Skeletal muscle satellite cell (primary cell): Measurements from ENCODE around the gene PLK5.
"Not testable (repeated sequence)": the region's sequence is repeated elsewhere in the genome, so short reads cannot be mapped to it uniquely, and the experiment has no call there.

Experiments used
- H3K27me3 ChIP-seq: 2 replicates; pipeline ENCODE4 v1.7.0; 2013; ENCODE audit warnings: low read length; ENCODE audit not compliant: control insufficient read depth, insufficient read depth
- H3K36me3 ChIP-seq: 2 replicates; pipeline ENCODE4 v1.7.0; 2013; ENCODE audit warnings: mild to moderate bottlenecking, control low read depth, low read length; ENCODE audit not compliant: insufficient read depth
- H3K4me1 ChIP-seq: 2 replicates; pipeline ENCODE4 v1.7.0; 2013; ENCODE audit warnings: low read length; ENCODE audit not compliant: control insufficient read depth, insufficient read depth
- H3K4me2 ChIP-seq: 2 replicates; pipeline ENCODE4 v1.7.0; 2013; ENCODE audit warnings: mild to moderate bottlenecking, low read length
- H3K4me3 ChIP-seq: 2 replicates; pipeline ENCODE4 v1.7.0; 2013; ENCODE audit warnings: low read length
- H3K9ac ChIP-seq: 2 replicates; pipeline ENCODE4 v1.7.0; 2013; ENCODE audit warnings: mild to moderate bottlenecking, low read depth, low read length, moderate library complexity
- H3K9me3 ChIP-seq: replicated peaks from 2 replicates; pipeline ENCODE4 v1.7.0; 2013; ENCODE audit warnings: mild to moderate bottlenecking, control low read depth, low read length

Gene PLK5

GRCh38 chr19:1524972-1525325, 1.1 kb downstream of the PLK5 start:
- H3K4me3 ChIP-seq: no peak overlapping the region
- no peaks in the 10 kb centered on the region for H3K4me1 ChIP-seq
- no peaks in the 10 kb centered on the region for H3K9me3 ChIP-seq
- H3K4me2 ChIP-seq: no peak overlapping the region
- H3K27me3 ChIP-seq: peaks cover 34% of the 10 kb centered on the region
- H3K36me3 ChIP-seq: no peaks in the 10 kb centered on the region
- no peak overlapping the region for H3K9ac ChIP-seq

- Histone ChIP-seq H3K36me3 (no peaks in the 10 kb centered on the region), H3K9ac (no peak overlapping the region), H3K4me2 (no peak overlapping the region), H3K27me3 (peaks cover 34% of the 10 kb centered on the region), H3K9me3 (no peaks in the 10 kb centered on the region), H3K4me3 (no peak overlapping the region), H3K4me1 (no peaks in the 10 kb centered on the region)
Observed at GRCh38 chr19:1525343-1525742, 1.5 kb downstream of the PLK5 start.

- no peak overlapping the region for H3K4me3 ChIP-seq
- no peaks in the 10 kb centered on the region for H3K36me3 ChIP-seq
- H3K9ac ChIP-seq: no peak overlapping the region
- H3K9me3 ChIP-seq: no peaks in the 10 kb centered on the region
- peaks cover 34% of the 10 kb centered on the region for H3K27me3 ChIP-seq
- no peaks in the 10 kb centered on the region for H3K4me1 ChIP-seq
- no peak overlapping the region for H3K4me2 ChIP-seq
Observed at GRCh38 chr19:1526066-1526778, 2.3 kb downstream of the PLK5 start.

DNA sequence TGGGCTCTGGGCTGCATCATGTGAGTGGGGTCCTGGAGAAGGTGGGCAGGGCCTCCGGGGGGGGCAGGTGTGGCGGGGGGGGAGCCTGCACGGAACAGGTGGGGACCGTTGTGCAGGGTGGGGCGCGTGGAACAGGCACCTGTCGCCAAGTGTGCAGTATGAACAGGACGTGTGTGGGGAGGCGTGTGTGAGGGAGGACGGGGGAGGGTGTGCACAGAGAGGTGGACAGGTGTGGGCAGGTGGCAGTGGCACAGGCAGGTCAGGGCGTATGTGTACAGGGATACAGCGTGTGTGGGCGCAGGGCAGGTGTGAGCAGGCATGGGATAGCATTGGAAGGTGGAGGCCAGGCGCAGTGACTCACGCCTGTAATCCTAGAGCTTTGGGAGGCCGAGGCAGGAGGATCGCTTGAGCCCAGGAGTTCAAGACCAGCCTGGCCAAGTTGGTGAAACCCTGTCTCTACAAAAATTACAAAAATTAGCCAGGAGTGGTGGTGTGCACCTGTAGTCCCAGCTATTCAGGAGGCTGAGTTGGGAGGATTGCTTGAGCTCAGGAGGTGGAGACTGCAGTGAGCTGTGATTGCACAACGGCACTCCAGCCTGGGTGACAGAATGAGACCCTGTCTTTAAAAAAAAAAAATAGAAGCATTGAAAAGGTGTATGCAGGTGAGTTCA, 3.2 kb downstream of the PLK5 start:
- Histone ChIP-seq H3K27me3 (peaks cover 31% of the 10 kb centered on the region), H3K36me3 (no peaks in the 10 kb centered on the region), H3K4me3 (no peak overlapping the region), H3K4me1 (no peaks in the 10 kb centered on the region), H3K4me2 (no peak overlapping the region), H3K9ac (no peak overlapping the region), H3K9me3 (no peaks in the 10 kb centered on the region)

DNA sequence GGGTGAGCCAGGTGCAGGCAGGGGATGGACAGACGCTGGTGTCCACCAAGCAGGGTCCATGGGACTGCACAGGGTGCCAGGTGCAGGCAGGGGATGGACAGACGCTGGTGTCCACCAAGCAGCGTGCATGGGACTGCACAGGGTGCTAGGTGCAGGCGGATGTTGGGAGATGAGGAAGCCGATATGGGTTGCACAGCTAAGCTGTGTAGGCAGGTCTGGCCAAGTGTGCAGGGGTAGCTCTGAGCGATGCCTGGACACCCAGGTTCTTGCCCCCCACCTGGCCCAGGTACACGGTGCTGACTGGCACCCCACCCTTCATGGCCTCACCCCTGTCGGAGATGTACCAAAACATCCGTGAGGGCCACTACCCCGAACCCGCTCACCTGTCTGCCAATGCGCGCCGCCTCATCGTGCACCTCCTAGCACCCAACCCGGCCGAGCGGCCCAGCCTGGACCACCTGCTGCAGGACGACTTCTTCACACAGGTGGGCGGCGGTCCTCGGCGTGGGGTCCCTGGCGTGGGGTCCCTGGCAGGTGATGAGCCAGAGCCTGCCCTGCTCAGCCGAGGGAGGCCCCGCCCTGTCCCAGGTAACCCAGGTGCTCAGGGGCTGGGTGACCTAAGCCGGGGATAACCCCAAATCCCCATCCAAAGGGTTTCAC, 3.9 kb downstream of the PLK5 start:
- Histone ChIP-seq H3K27me3 (peaks cover 27% of the 10 kb centered on the region), H3K4me3 (no peak overlapping the region), H3K4me2 (no peak overlapping the region), H3K9me3 (no peaks in the 10 kb centered on the region), H3K4me1 (no peaks in the 10 kb centered on the region), H3K9ac (no peak overlapping the region), H3K36me3 (no peaks in the 10 kb centered on the region)

GRCh38 chr19:1528596-1529429, 4.9 kb downstream of the PLK5 start:
- Histone ChIP-seq H3K4me1 (no peaks in the 10 kb centered on the region), H3K27me3 (peaks cover 19% of the 10 kb centered on the region), H3K9ac (no peak overlapping the region), H3K4me3 (no peak overlapping the region), H3K36me3 (no peaks in the 10 kb centered on the region), H3K4me2 (no peak overlapping the region), H3K9me3 (no peaks in the 10 kb centered on the region)

- H3K36me3 ChIP-seq: no peaks in the 10 kb centered on the region
- H3K4me3 ChIP-seq: no peak overlapping the region
- no peaks in the 10 kb centered on the region for H3K9me3 ChIP-seq
- H3K4me2 ChIP-seq: no peak overlapping the region
- H3K27me3 ChIP-seq: peaks cover 15% of the 10 kb centered on the region
- H3K4me1 ChIP-seq: no peaks in the 10 kb centered on the region
- no peak overlapping the region for H3K9ac ChIP-seq
Observed at GRCh38 chr19:1529430-1529816, 5.5 kb downstream of the PLK5 start.

DNA sequence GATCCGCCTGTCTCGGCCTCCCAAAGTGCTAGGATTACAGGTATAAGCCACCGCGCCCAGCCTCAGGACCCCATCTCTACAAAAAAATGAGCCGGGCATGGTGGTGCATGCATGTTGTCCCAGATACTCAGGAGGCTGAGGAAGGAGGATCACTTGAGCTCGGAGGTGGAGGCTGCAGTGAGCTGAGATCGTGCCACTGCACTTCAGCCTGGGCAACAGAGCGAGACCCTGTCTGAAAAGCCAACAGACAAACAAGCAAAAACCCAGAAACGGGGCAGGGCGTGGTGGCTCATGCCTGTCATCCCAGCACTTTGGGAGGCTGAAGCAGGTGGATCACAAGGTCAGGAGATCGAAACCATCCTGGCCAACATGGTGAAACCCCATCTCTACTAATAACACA, 7.0 kb downstream of the PLK5 start:
- H3K4me3 ChIP-seq, H3K4me2 ChIP-seq, H3K36me3 ChIP-seq, H3K9me3 ChIP-seq, H3K27me3 ChIP-seq, H3K4me1 ChIP-seq, H3K9ac ChIP-seq: not testable (repeated sequence)

- Histone ChIP-seq H3K27me3 (no peaks in the 10 kb centered on the region), H3K4me3 (no peak overlapping the region), H3K4me2 (no peak overlapping the region), H3K36me3 (no peaks in the 10 kb centered on the region), H3K4me1 (no peaks in the 10 kb centered on the region), H3K9ac (no peak overlapping the region), H3K9me3 (no peaks in the 10 kb centered on the region)
Observed at GRCh38 chr19:1531587-1531986, 7.7 kb downstream of the PLK5 start.

DNA sequence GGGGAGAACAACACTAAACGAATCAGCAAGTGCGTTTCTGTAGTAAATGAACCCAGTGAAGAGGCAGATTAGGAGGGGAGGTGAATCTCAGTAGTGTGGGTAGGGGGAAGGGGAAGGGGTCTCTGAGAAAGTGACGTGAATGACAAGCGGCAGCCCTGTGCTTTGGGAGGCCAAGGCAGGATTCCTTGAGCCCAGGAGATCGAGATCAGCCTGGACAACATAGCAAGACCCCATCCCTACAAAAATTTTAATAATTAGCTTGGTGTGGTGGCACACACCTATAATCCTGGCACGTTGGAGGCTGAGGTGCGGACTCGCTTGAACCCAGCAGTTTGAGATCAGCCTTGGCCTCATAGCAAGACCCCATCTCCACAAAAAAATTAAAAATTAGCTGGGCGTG, 8.1 kb downstream of the PLK5 start:
- H3K36me3 ChIP-seq: no peaks in the 10 kb centered on the region
- H3K9me3 ChIP-seq: no peaks in the 10 kb centered on the region
- H3K4me1 ChIP-seq: no peaks in the 10 kb centered on the region

DNA sequence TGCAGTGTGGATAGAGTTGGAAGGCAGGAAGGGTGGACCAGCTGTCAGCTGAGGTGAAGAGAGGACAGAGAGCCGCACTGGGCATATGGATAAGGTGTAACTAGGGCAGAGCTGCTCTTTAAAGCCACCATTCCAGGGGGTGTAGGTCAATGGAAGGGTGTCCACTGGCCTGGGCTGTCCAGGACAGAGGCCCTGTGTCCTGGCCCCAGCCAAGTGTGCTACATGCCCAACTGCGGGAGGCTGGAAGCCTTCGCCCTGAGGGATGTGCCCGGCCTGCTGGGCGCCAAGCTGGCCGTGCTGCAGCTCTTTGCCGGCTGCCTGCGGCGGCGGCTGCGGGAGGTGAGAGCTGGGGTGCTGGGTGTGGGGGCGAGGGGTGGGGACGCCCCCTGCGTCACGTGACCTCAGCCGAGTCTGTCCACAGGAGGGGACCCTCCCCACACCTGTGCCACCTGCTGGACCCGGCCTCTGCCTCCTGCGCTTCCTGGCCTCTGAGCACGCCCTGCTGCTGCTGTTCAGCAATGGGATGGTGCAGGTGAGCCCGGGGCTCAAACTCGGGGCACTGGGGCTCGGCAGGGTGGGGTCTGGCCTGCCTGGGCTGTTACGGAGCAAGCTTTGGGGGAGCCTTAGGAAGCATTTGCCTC, 9.8 kb downstream of the PLK5 start:
- Histone ChIP-seq H3K4me3 (no peak overlapping the region), H3K36me3 (no peaks in the 10 kb centered on the region), H3K9ac (no peak overlapping the region), H3K9me3 (no peaks in the 10 kb centered on the region), H3K27me3 (no peaks in the 10 kb centered on the region), H3K4me1 (peaks cover 2% of the 10 kb centered on the region), H3K4me2 (no peak overlapping the region)

More for the DNA sequence above, 8.1 kb downstream of the PLK5 start:
- Histone ChIP-seq H3K4me3 (no peak overlapping the region), H3K27me3 (no peaks in the 10 kb centered on the region), H3K9ac (no peak overlapping the region), H3K4me2 (no peak overlapping the region)
